GM19372 (cell line): Measurements from ENCODE around the gene GPR89B.
A peak's percentile ranks its signal among the peaks of the same experiment; 100 is the strongest.
"Not testable (repeated sequence)": the region's sequence is repeated elsewhere in the genome, so short reads cannot be mapped to it uniquely, and the experiment has no call there.

Experiments used
- ATAC-seq: cut with Tn5 transposase; IDR thresholded peaks from one replicate; pipeline ENCODE4 v1.9.1; 2021; ENCODE audit warnings: mild to moderate bottlenecking, low read depth, moderate library complexity; ENCODE audit not compliant: unreplicated experiment

GPR89B gene

DNA sequence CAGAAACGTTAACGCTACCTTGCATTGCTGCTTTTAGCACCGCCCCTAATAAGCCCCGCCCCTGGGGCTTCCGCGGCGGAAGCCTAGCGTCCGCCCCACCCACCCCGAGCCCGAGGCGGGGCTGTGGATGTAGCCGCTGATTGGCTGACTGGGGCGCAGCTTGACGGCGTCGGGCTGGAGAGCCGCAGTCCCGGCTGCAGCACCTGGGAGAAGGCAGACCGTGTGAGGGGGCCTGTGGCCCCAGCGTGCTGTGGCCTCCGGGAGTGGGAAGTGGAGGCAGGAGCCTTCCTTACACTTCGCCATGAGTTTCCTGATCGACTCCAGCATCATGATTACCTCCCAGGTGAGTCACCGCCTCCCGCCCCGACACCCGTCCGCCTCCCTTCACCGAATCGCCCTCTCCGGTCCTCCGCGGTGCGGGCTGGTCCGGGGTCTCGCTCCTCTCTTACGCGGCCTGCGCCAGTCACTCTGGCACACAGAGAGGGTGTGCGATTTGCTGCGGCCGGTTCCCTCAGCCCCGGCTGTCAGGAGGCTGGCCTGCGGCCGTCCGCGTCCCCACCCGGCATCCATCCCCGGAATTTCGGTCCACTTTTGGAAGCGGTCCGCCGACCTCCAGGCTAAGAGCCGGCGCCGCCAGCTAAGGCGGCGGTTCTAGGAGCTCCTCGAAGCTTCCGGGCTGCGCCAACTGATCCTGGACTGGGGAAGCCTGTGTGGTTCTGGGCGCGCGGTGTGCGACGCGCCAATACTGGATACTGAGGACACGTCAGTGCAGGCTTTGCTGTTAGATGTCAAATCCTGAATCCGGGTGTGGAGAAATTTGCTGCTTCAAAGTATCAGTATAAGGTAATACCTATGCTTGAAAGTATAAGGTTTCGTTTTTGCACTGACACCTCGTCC, at the start of gene GPR89B:
Gene GPR89B (plus strand): TSS at position 185 of the 897 bp plus-strand sequence. CDS start 117 bp downstream, at position 302.
- ATAC-seq: peak; percentile 96

DNA sequence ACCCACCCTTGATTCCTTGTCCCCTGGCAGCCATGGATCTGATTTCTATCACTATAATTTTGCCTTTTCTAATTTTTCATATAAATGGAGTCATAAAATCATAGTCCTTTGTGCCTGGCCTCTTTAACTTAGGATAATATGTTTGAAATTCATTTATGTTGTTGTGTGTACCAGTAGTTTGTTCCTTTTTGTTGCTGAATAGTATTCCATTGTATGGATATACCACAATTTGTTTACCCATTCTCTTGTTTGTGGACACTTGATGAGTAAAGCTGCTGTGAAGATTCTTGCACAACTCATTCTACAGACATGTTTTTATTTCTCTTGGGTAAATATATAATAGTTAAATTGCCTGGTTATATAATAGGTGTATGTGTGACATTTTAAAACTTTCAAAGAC, 48.3 kb upstream of the GPR89B start:
- ATAC-seq: no peak

- no peak for ATAC-seq
Observed at GRCh38 chr1:147882535-147882934, 45.7 kb upstream of the GPR89B start.

DNA sequence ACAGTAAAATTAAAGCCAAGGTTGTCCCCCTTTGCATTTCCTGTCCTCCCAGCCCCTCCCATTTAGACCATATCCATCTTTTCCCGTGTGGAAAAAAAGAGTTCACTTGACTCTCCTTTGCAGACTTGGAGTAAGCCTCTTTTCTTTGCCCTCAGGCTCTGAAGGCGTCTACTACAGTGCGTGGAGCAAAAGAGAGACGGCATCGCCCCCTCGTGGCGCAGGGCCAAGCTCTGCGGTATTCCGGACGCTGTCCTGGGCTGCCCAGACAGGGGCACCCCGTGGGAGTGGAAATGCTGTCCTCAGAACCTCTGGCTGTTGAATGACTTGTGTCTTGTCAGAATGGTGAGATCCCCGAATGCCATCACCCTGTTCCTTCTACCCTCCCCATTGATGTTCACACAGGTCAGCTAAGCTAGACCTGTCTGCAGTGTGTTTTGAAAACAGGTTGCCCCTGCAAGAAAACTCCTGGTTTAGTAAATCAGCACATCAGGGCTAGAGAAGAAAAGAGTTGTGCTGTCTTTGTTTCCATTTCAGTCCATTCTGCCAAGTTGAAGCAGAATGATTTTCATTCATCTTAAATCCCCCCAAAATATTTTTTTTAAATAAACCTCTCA, 37.9 kb upstream of the GPR89B start:
- ATAC-seq: no peak

- ATAC-seq: no peak
Observed at GRCh38 chr1:147891088-147891487, 37.1 kb upstream of the GPR89B start.

DNA sequence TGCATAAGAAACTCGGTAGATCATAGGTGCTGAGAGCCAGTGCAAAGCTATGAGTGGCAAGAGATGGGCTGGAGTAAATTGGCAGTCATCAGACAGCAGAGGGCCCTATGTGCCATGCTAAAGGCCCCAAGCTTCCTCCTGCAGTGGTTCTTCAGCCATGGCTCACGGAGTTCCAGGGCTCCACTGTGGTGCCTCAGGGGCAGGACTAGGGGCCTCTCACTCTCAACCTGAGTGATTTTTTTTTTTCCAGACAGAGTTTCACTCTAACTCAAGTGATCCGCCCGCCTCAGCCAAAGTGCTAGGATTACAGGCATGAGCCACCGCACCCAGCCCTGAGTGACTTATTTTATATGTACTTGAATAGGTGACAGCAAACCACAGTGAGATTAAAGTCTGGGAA, 36.0 kb upstream of the GPR89B start:
- ATAC-seq: no peak

GRCh38 chr1:147892731-147893214, 35.4 kb upstream of the GPR89B start:
- ATAC-seq: no peak

DNA sequence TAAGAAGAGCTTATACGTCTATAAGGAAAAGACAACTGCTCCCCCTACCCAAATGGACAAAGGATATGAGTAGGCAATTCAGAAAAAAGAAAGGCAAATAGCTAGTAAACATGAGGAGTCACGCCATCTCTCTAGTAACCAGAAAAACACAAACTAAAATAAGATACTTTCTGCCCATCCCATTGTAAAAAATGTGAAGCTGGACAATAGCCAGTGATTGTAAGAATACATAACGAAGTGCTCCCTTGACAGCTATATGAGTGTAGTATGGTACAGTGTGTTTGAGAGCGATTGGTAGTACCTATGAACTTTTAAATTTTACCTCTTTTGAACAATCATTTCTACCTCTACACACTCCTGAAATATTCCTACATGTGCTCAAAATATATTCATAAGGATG, 33.1 kb upstream of the GPR89B start:
- no peak for ATAC-seq

GRCh38 chr1:147897029-147897752, 31.0 kb upstream of the GPR89B start:
- ATAC-seq: no peak

- no peak for ATAC-seq
Observed at GRCh38 chr1:147897789-147898188, 30.4 kb upstream of the GPR89B start.

DNA sequence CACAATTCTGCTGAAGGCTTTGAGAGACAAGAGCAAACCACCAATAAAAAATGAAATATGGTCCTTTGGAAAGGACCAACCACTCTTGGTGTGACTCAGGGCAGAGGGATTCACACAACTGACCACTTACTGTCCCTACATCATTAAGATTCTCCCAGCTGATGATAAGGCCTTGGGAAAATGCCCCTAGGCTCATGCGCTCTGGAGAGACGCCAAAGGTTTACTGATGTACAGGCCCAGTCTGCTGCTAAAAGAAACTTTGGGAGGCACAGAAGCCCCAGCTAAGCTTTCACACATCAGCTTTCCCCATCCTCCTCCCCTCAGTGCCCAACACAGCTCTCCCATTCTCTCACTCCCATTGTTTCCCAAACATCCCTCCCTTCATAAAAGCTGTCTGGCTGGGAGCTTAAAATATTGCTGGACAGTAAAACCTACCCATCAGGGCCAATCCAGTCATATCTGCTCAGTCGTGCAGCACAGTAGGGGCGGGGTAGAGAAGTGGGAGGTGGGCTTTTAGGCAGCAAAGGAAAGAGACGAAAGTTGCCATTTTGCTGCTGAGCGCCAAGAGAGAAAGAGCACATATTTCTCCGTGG, 25.9 kb upstream of the GPR89B start, which contains the start of gene GJA8:
Gene GJA8 (plus strand): TSS at position 543 of the 593 bp plus-strand sequence. CDS start 5,161 bp downstream, outside the sequence.
- ATAC-seq: no peak

- ATAC-seq: no peak
Observed at GRCh38 chr1:147904726-147905125, 23.5 kb upstream of the GPR89B start.

DNA sequence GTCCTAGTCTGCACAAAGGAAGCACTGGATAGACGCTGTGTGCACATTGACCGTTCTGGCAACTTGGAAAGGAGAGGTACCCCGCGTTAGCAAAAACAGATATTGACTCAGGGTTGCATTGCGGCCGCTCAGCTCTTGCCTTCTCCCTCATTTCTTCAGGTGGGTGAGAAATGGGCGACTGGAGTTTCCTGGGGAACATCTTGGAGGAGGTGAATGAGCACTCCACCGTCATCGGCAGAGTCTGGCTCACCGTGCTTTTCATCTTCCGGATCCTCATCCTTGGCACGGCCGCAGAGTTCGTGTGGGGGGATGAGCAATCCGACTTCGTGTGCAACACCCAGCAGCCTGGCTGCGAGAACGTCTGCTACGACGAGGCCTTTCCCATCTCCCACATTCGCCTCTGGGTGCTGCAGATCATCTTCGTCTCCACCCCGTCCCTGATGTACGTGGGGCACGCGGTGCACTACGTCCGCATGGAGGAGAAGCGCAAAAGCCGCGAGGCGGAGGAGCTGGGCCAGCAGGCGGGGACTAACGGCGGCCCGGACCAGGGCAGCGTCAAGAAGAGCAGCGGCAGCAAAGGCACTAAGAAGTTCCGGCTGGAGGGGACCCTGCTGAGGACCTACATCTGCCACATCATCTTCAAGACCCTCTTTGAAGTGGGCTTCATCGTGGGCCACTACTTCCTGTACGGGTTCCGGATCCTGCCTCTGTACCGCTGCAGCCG, 20.3 kb upstream of the GPR89B start:
- no peak for ATAC-seq

- ATAC-seq: no peak
Observed at GRCh38 chr1:147912553-147912952, 15.7 kb upstream of the GPR89B start.

DNA sequence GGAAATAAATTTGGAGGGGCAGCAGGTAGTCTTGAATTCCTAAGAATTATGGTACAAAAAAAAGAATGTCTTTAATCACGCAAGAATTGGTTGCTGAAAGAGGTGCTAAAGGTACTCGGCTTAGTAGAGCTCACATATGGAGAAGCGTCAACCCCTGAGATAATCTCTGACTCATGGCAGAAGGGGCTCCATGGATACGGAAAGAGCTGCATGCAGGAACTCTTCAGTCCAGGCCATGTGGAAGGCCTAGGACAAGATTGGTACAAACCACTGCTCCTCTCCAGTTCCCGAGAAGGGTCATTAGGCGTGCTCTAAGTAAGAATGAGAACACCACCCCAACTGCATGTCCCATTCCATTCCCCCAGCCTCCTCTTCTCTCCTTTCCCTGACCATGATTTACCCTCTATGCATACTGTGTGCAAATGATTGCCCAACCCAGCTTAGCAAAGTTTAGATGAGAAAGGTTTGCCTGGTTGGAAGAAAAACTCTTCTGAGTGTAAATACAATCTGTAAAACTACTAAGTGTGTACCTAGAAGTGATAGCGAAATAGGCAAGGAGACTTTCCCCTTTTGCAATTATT, 14.8 kb upstream of the GPR89B start:
- ATAC-seq: no peak

DNA sequence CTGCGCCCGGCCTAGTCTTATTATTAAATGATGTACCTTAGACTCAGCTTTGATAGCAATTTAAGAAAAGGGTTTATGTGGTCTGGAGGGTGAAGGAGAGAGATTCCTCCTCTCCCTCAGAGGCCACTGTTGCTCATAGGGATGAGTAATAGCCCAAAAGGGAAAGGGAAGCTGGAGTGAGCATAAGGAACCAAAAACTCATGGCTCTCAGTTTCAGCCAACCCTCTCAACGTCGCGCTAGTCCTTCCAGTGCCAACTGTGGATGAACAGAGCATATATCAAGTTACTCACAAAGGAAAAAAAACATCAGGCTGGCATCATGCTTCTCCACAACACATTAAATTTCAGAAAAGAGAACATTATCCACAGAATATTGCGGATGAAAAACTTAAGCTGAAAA, 8.3 kb upstream of the GPR89B start:
- ATAC-seq: no peak

DNA sequence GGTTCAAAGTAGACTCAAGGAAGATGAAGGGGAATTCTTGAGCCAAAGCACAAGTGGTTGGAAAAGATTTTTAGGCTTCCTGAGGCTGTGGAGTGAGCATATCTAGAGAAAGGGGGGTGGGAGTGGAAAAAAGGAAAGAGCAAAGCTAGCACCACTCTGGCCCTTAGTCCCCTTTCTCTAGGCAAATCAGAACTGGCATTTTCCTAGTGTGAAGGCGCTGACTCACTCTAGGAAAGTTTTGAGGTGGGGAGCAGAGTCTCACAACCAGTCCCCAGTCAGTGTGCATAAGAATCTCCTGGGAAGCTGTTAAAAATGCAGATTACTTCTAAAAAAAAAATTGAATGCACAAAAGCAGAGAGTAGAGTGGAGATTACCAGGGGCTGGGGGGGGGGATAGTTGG, 3.4 kb upstream of the GPR89B start:
- ATAC-seq: no peak

- ATAC-seq: not testable (repeated sequence)
Observed at GRCh38 chr1:147927215-147927614, 1.0 kb upstream of the GPR89B start.

DNA sequence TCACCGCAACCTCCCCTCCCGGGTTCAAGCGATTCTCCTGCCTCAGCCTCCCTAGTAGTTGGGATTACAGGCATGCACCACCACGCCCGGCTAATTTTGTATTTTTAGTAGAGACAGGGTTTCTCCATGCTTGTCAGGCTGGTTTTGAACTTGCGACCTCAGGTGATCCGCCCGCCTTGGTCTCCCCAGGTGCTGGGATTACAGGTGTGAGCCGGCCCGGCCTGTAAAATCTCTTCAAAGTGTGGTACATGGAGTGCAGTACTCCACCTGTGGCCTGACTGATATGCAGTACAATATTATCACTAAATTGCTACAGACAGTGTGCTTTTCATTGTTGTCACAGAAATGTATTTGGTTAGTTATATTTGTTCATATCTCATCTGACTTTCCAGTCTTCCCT, 531 bp upstream of the GPR89B start:
- not testable (repeated sequence) for ATAC-seq

DNA sequence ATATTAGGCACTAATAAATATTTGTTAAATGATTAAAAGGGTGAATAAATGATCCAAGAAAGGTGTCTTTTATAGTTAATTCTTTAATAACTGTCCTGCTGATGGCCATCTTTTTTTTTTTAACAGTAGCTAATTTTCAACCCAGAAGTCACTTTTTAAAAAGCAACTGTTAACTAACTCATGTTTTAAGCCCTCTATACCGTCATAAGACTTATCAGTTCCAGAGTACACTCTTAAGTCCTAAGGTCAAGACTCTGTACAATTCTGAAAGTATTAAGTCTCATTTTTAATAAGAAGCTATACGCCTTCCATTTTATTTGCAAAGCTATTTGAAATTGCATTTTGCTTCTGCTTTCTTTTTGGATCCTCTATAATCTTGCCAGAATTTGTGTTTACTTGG, 2.9 kb downstream of the GPR89B start:
- not testable (repeated sequence) for ATAC-seq
